Measurements from ENCODE around the gene PATL1. TPM values are rescaled to one million over a fixed set of nuclear protein-coding genes. Genes with fewer than 3 reads are reported as not detected.

PATL1 gene
- total RNA-seq, 1 experiment from 2014 or later: 7.4 TPM

Other genes with a start within 250 kb of the PATL1 start
- not detected in 2 replicates for gene OR5A2, start 242.6 kb downstream of the PATL1 start, total RNA-seq (2014; rRNA removed; shearing (Covaris generic); ENCODE audit: low replicate concordance)
- gene OR5A1, start 232.6 kb downstream of the PATL1 start, total RNA-seq (2014; rRNA removed; shearing (Covaris generic); ENCODE audit: low replicate concordance): not detected in 2 replicates
- not detected in 2 replicates for gene OR4D6, start 212.1 kb downstream of the PATL1 start, total RNA-seq (2014; rRNA removed; shearing (Covaris generic); ENCODE audit: low replicate concordance)
- gene OR4D10, start 195.7 kb downstream of the PATL1 start, total RNA-seq (2014; rRNA removed; shearing (Covaris generic); ENCODE audit: low replicate concordance): not detected in 2 replicates
- gene OR4D11, start 165.5 kb downstream of the PATL1 start, total RNA-seq (2014; rRNA removed; shearing (Covaris generic); ENCODE audit: low replicate concordance): not detected in 2 replicates
- not detected in 2 replicates for gene OR4D9, start 157.5 kb downstream of the PATL1 start, total RNA-seq (2014; rRNA removed; shearing (Covaris generic); ENCODE audit: low replicate concordance)
- 15.4 and 24.5 TPM in 2 replicates for gene OSBP, start 53.3 kb downstream of the PATL1 start, total RNA-seq (2014; rRNA removed; shearing (Covaris generic); ENCODE audit: low replicate concordance)
- not detected in 2 replicates for gene OR10V1, start 44.8 kb upstream of the PATL1 start, total RNA-seq (2014; rRNA removed; shearing (Covaris generic); ENCODE audit: low replicate concordance)
- 16.0 and 28.4 TPM in 2 replicates for gene STX3, start 86.3 kb upstream of the PATL1 start, total RNA-seq (2014; rRNA removed; shearing (Covaris generic); ENCODE audit: low replicate concordance)
- gene MRPL16, start 141.7 kb upstream of the PATL1 start, total RNA-seq (2014; rRNA removed; shearing (Covaris generic); ENCODE audit: low replicate concordance): 66.6 and 80.4 TPM in 2 replicates
- not detected in 2 replicates for gene CBLIF, start 176.5 kb upstream of the PATL1 start, total RNA-seq (2014; rRNA removed; shearing (Covaris generic); ENCODE audit: low replicate concordance)
- gene TCN1, start 197.4 kb upstream of the PATL1 start, total RNA-seq (2014; rRNA removed; shearing (Covaris generic); ENCODE audit: low replicate concordance): 3.1 and 10.6 TPM in 2 replicates
- not detected in 2 replicates for gene OOSP3, start 209.7 kb upstream of the PATL1 start, total RNA-seq (2014; rRNA removed; shearing (Covaris generic); ENCODE audit: low replicate concordance)